Astrocyte (in vitro differentiated cells and primary cell): ENCODE results near the gene CNOT11. TPM values are rescaled to one million over a fixed set of nuclear protein-coding genes. Genes with fewer than 3 reads are reported as not detected.
A peak's percentile ranks its signal among the peaks of the same experiment; 100 is the strongest.

ENCODE experiments used
- DNase-seq: peaks from one replicate; pipeline ENCODE4 v3.0.0-alpha.2; 2010; ENCODE audit warnings: low read depth
- FAIRE-seq: peaks from 2 replicates; lab custom pipeline; 2011; peaks lifted over from hg19 to GRCh38; lab: Jason Lieb, UNC
- H2AFZ ChIP-seq: 2 replicates; pipeline ENCODE4 v1.6.0; 2012; ENCODE audit warnings: low read depth, low read length, inconsistent platforms
- H3K27ac ChIP-seq: 2 replicates; pipeline ENCODE4 v1.5.1; 2011; ENCODE audit warnings: low read depth, low read length, inconsistent platforms
- H3K27me3 ChIP-seq: 2 replicates; pipeline ENCODE4 v1.6.0; 2011; ENCODE audit warnings: low read length, inconsistent platforms; ENCODE audit not compliant: insufficient read depth
- H3K36me3 ChIP-seq: 2 replicates; pipeline ENCODE4 v1.5.1; 2011; ENCODE audit warnings: low read length, inconsistent platforms; ENCODE audit not compliant: insufficient read depth
- H3K4me1 ChIP-seq: 2 replicates; pipeline ENCODE4 v1.5.1; 2011; ENCODE audit warnings: low read length, inconsistent platforms; ENCODE audit not compliant: insufficient read depth
- H3K4me2 ChIP-seq: 2 replicates; pipeline ENCODE4 v1.6.0; 2012; ENCODE audit warnings: low read length, inconsistent platforms
- H3K4me3 ChIP-seq: 2 replicates; pipeline ENCODE4 v1.5.1; 2011; ENCODE audit warnings: low read depth, mild to moderate bottlenecking, low read length, inconsistent platforms; ENCODE audit not compliant: insufficient read depth
- H3K79me2 ChIP-seq: 2 replicates; pipeline ENCODE4 v1.6.0; 2012; ENCODE audit warnings: mild to moderate bottlenecking, low read length, inconsistent platforms; ENCODE audit not compliant: insufficient read depth
- H3K9ac ChIP-seq: 2 replicates; pipeline ENCODE4 v1.6.0; 2012; ENCODE audit warnings: mild to moderate bottlenecking, low read length, inconsistent platforms
- H3K9me3 ChIP-seq: 2 replicates; pipeline ENCODE4 v1.5.1; 2012; ENCODE audit warnings: low read depth, mild to moderate bottlenecking, low read length, inconsistent platforms; ENCODE audit not compliant: insufficient read depth
- H4K20me1 ChIP-seq: 2 replicates; pipeline ENCODE4 v1.6.0; 2012; ENCODE audit warnings: low read length, inconsistent platforms; ENCODE audit not compliant: insufficient read depth
- H3K27ac Mint-ChIP-seq: one replicate; pipeline ENCODE4 v1.8.0; 2021; ENCODE audit warnings: mild to moderate bottlenecking, mixed read lengths; ENCODE audit not compliant: unreplicated experiment
- H3K27me3 Mint-ChIP-seq: one replicate; pipeline ENCODE4 v1.8.0; 2021; ENCODE audit warnings: low read depth, mixed read lengths; ENCODE audit not compliant: unreplicated experiment
- H3K36me3 Mint-ChIP-seq: one replicate; pipeline ENCODE4 v1.8.0; 2021; ENCODE audit warnings: low read depth, mixed read lengths; ENCODE audit not compliant: unreplicated experiment
- H3K4me1 Mint-ChIP-seq: one replicate; pipeline ENCODE4 v1.8.0; 2021; ENCODE audit warnings: low read depth, mixed read lengths; ENCODE audit not compliant: unreplicated experiment
- H3K4me3 Mint-ChIP-seq: one replicate; pipeline ENCODE4 v1.8.0; 2021; ENCODE audit warnings: mild to moderate bottlenecking, moderate library complexity, mixed read lengths; ENCODE audit not compliant: unreplicated experiment
- H3K9me3 Mint-ChIP-seq: one replicate; pipeline ENCODE4 v1.8.0; 2021; ENCODE audit warnings: mild to moderate bottlenecking, mixed read lengths; ENCODE audit not compliant: unreplicated experiment
- CTCF ChIP-seq: IDR thresholded peaks from 2 replicates; pipeline ENCODE4 v1.5.1; 2011; ENCODE audit warnings: low read depth, mild to moderate bottlenecking, inconsistent platforms, low read length, moderate library complexity; ENCODE audit not compliant: insufficient read depth
- EZH2 ChIP-seq: IDR thresholded peaks from 2 replicates; pipeline ENCODE4 v1.6.1; 2012; ENCODE audit warnings: mild to moderate bottlenecking, low read length, inconsistent platforms; ENCODE audit not compliant: insufficient read depth
- total RNA-seq: library from RNA; stranded (reverse); gene quantifications from 2 replicates; pipeline ENCODE4 v1.2.1, GENCODE V29; 2021

Gene CNOT11
- total RNA-seq, 1 donor from 2014 or later: 37.0 TPM

DNA sequence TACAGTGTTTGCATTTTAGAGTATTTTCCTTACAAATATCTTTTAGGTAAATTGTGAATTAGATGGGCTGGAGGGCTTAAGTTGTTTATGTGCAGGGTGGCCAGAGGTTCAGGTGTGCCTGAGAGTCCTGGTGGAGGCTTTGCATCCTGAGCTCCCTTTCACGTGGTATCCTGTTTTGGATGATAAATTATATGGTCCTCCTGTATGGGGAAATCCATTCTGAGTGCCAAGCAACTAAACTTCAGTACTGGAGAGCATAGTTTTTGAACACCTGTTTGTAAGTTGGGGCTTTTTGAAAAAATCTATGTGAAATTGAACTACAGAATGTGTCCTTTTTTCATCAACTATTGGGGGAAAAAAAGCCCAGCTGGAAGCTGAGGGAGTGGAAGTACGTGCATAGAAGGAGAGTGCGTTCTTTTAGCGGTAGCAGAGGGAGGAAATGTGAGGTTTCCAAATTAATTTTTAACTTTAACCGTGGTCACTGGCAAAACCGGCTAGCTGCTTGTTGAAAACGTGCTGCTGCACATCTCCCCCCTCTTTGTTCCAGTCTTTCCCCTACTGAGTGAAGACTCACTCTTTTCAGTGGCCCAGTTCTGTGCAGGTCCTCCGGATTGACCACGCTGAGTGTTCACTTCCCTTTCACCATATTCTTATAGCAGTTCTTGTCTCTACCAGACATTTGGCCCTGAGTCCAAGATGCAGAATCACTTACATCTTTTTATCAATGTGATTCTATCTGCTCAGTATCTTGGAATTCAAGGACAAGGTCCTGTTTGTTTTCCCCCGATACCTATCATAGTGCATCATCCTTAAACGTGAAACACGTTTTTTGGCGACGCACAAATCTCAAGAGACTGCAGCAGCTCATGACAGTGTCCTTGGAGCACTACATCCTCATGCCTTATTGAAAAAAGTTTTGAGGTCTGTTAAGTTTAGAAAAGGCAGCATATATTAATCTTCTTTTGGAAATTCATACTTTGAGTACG lies 15.3 kb downstream of the CNOT11 start:
- Histone ChIP-seq H3K4me3 (no peak overlapping the region), H3K9me3 (no peaks in the 10 kb centered on the region), H4K20me1 (no peaks in the 10 kb centered on the region), H3K4me1 (no peaks in the 10 kb centered on the region), H3K36me3 (peaks cover 39% of the 10 kb centered on the region), H3K9ac (no peak overlapping the region), H2AFZ (no peak overlapping the region), H3K27me3 (no peaks in the 10 kb centered on the region), H3K27ac (no peak overlapping the region), H3K4me2 (no peak overlapping the region), H3K79me2 (peaks cover 3% of the 10 kb centered on the region)
- peaks cover 14% of the 10 kb centered on the region for H3K36me3 Mint-ChIP-seq
- peaks cover 12% of the 10 kb centered on the region for H3K4me1 Mint-ChIP-seq
- FAIRE-seq: no peak
- no peaks in the 10 kb centered on the region for H3K9me3 Mint-ChIP-seq
- H3K27ac Mint-ChIP-seq: no peak overlapping the region
- no peak for DNase-seq
- TF ChIP-seq CTCF (no peak), EZH2 (no peak)
- no peaks in the 10 kb centered on the region for H3K27me3 Mint-ChIP-seq
- peak overlapping the region; percentile 21 for H3K4me3 Mint-ChIP-seq

DNA sequence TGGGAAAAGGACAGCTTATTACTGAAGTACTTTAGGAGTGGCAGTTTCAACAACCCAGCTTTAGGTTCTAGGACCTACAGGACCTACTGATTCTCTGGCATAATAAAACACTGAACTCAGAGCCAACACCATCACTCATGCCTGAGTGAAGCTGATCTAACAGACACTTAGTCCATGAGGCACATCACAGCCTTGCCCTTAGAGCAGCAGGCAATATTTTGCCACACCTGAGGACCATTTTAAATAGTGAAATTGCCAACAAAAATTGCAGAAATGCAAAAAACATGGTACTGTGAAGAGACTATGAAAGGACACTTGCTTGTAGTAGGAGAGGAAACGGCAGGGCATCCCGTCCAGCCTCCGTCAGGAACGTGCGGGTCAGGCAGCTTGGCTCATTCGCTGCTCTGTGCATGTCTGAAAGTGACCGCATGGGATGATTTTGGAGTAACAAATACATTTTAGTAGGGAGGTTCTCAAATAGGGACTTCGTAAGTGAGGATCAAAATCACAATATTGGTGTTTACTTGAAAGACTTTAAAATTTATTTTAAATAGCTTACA lies 18.1 kb downstream of the CNOT11 start:
- Histone ChIP-seq H3K36me3 (peaks cover 35% of the 10 kb centered on the region), H3K27me3 (no peaks in the 10 kb centered on the region), H3K4me2 (no peak overlapping the region), H3K4me3 (no peak overlapping the region), H2AFZ (no peak overlapping the region), H3K27ac (no peak overlapping the region), H3K79me2 (peaks cover 6% of the 10 kb centered on the region), H3K4me1 (no peaks in the 10 kb centered on the region), H4K20me1 (no peaks in the 10 kb centered on the region), H3K9ac (no peak overlapping the region), H3K9me3 (no peaks in the 10 kb centered on the region)
- no peak overlapping the region for H3K27ac Mint-ChIP-seq
- no peak for FAIRE-seq
- no peak overlapping the region for H3K4me3 Mint-ChIP-seq
- no peaks in the 10 kb centered on the region for H3K27me3 Mint-ChIP-seq
- no peaks in the 10 kb centered on the region for H3K9me3 Mint-ChIP-seq
- peaks cover 12% of the 10 kb centered on the region for H3K4me1 Mint-ChIP-seq
- peaks cover 6% of the 10 kb centered on the region for H3K36me3 Mint-ChIP-seq
- DNase-seq: no peak
- TF ChIP-seq EZH2 (no peak), CTCF (no peak)
